Colonic mucosa (tissue), 4 donors: ENCODE data around the gene CLEC16A. TPM values are rescaled to one million over a fixed set of nuclear protein-coding genes. Genes with fewer than 3 reads are reported as not detected.

Experiments
- DNase-seq: peaks from one replicate; pipeline ENCODE4 v3.0.0-alpha.2; 2020
- H3K27ac ChIP-seq: fragments of 200-600 bp; one replicate; pipeline ENCODE4 v1.8.0; 2021
- H3K27me3 ChIP-seq: fragments of 200-600 bp; one replicate; pipeline ENCODE4 v1.8.0; 2021
- H3K36me3 ChIP-seq: fragments of 200-600 bp; one replicate; pipeline ENCODE4 v1.8.0; 2021
- H3K4me1 ChIP-seq: fragments of 200-600 bp; one replicate; pipeline ENCODE4 v1.8.0; 2021; ENCODE audit warnings: mild to moderate bottlenecking
- H3K4me3 ChIP-seq: fragments of 200-600 bp; one replicate; pipeline ENCODE4 v1.8.0; 2021
- H3K9ac ChIP-seq, 2 donors: one replicate each; pipeline ENCODE4 v1.7.0; 2013; ENCODE audit warnings: control low read depth in 2 of 2, low read depth in 2 of 2, low read length in 2 of 2
- H3K9me3 ChIP-seq: fragments of 200-600 bp; one replicate; pipeline ENCODE4 v1.8.0; 2021
- intact Hi-C: fragments of 100-400 bp; cut with DNase I; formaldehyde crosslinking; loops from one replicate; pipeline ENCODE4 v1.14.1; 2022
- total RNA-seq, 2 donors: library from RNA; stranded (reverse); fragmentation: NEBNext Ultra II Directional in 1 of 2; extraction: Animal tissue kit (Norgen Biotek cat#: 25700) in 1 of 2; gene quantifications; one replicate each; pipeline ENCODE4 v1.2.1, GENCODE V29; 2021
- TF ChIP-seq, protein P1 (sequence below): fragments of 200-600 bp; IDR thresholded peaks from one replicate; pipeline ENCODE4 v1.8.0; 2022; ENCODE audit warnings: antibody characterized with exemption, mild to moderate bottlenecking
- donor health status: healthy.
- donor health status: DM: no; HTN: no; CAD: no.
- donor health status: DM: no; HTN: no; CAD: no.

The CLEC16A gene
- total RNA-seq, 2 donors from 2014 or later = 24.9 to 29.6 TPM

DNA sequence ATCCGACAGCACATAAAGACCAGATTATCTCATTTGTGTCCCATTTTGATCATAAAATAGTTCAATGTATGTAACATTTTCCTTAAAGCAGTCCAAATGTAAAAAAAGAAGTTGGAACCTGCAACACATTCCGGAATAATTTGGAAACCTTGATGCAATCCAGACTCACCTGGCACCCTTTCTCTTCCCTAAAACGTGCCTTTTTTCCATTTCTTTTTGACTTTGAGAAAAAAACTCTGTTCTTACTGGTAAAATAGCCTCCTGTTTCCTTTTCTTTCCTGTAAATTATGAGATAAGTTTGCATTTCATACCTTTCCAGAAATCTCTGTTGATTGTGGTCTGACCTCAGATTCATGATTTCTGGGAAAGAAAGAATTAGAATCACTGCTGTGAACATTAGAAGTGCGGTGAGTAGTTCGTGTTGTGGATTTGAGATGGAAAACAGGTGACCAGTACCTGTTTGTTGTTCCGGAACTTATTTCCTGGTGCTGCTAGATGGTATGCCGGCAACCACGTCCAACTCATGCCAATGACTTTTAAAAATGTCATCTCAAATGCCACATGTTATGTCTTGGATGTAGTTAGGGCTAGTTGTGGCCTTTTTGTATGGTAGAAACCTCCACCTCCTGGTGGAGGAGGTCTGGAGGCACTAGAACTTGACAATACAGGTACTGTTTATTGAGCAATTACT is 203.5 kb downstream of the CLEC16A start:
- Histone ChIP-seq H3K27ac (no peak overlapping the region), H3K27me3 (no peaks in the 10 kb centered on the region), H3K4me3 (no peak overlapping the region), H3K4me1 (no peaks in the 10 kb centered on the region), H3K36me3 (no peaks in the 10 kb centered on the region), H3K9ac (no peak overlapping the region), H3K9me3 (no peaks in the 10 kb centered on the region)
- intact Hi-C loops = no loop called here
- TF ChIP-seq, protein P1, sequence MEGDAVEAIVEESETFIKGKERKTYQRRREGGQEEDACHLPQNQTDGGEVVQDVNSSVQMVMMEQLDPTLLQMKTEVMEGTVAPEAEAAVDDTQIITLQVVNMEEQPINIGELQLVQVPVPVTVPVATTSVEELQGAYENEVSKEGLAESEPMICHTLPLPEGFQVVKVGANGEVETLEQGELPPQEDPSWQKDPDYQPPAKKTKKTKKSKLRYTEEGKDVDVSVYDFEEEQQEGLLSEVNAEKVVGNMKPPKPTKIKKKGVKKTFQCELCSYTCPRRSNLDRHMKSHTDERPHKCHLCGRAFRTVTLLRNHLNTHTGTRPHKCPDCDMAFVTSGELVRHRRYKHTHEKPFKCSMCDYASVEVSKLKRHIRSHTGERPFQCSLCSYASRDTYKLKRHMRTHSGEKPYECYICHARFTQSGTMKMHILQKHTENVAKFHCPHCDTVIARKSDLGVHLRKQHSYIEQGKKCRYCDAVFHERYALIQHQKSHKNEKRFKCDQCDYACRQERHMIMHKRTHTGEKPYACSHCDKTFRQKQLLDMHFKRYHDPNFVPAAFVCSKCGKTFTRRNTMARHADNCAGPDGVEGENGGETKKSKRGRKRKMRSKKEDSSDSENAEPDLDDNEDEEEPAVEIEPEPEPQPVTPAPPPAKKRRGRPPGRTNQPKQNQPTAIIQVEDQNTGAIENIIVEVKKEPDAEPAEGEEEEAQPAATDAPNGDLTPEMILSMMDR = no peak
- no peak for DNase-seq

DNA sequence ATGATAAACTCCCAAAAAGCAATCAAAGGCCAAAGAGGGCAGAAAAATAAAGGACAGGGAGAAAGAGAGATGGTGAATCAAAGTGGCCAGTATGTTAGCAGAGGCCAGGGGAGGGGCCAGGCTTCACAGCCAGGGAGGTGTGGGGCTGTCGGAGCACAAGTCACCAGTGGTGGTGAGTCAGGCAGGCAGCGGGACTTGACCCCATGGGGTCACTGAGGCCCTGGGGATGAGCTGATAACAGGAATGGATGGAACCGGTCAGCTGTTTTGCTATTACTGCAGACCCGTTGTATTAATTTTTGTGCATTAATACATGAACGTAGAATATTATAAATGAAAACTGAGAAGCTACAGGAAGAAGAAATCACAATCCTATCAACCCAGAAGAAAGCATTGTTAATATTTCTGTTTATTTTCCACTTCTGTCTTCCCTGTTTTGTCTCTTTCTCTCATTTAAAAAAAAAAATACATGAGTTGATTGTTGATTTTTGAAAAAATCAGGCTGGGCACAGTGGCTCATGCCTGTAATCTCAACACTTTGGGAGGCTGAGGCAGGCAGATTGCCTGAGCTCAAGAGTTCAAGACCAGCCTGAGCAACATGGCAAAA is 204.8 kb downstream of the CLEC16A start:
- Histone ChIP-seq H3K4me3 (no peak overlapping the region), H3K4me1 (no peaks in the 10 kb centered on the region), H3K27me3 (no peaks in the 10 kb centered on the region), H3K9me3 (no peaks in the 10 kb centered on the region), H3K27ac (no peak overlapping the region), H3K36me3 (no peaks in the 10 kb centered on the region), H3K9ac (no peak overlapping the region)
- intact Hi-C loops = no loop called here
- TF ChIP-seq, protein P1 = no peak
- DNase-seq = no peak

DNA sequence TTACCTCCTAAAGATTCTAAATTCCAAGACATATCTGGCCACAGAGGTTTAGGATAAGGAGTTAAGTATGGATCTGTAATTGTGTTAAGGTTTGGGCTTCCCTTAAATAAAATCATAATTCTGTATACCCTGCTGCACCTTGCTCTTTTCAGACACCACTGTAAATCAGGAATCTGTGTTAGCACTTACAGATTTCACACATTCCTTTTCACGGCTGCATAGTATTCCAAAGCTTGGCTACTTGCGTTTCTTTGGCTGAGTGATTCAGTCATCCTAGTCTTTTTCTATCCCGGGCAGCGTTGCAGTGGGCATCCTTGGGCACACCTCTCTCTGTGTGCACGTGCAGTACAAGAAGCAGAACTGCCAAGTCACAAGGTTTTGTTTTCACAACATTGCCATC is 205.8 kb downstream of the CLEC16A start:
- Histone ChIP-seq H3K9me3 (no peaks in the 10 kb centered on the region), H3K36me3 (no peaks in the 10 kb centered on the region), H3K27me3 (no peaks in the 10 kb centered on the region), H3K27ac (no peak overlapping the region), H3K4me1 (no peaks in the 10 kb centered on the region), H3K4me3 (no peak overlapping the region), H3K9ac (no peak overlapping the region)
- TF ChIP-seq, protein P1 = no peak
- no peak for DNase-seq
- intact Hi-C loops = no loop called here

DNA sequence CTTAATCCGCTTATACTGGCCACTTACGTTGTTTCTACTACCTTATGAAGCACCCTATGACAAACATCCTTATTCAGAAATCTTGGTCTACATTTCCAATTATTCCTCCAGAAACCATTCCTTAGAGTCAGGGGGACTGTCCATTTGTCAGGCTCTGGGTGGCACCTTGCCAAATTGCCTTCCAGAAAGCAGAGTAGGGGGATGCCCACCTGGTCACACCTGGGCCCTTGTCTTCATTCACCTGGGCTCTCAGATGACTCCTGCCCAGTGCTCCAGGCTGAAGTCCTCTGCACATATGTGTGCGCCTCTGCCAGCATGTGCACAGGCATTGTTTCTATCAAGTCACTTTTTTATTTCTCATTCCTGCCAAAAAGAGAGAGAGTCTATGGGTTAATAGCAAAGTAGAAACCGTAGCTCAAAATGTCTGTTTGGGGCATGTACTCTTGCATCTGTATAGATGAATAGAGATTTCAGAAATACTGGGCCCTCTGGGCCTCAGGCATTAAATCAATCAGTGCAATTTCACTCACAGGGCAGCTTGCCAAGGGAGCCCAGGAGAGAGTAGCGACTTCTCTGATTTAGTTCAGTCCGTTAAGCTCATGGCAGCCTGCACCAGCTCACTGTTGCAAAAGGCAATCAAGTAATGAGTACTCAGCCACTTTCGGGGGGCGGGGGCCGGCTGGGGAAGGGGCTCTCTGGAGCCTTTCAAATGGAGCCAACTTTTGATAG is 207.0 kb downstream of the CLEC16A start:
- DNase-seq = no peak
- H3K36me3 ChIP-seq = no peaks in the 10 kb centered on the region
- H3K9ac ChIP-seq = no peak overlapping the region
- intact Hi-C loops = no loop called here
- H3K9me3 ChIP-seq = no peaks in the 10 kb centered on the region
- H3K27ac ChIP-seq = no peak overlapping the region
- TF ChIP-seq, protein P1 = no peak
- H3K4me1 ChIP-seq = no peaks in the 10 kb centered on the region
- H3K27me3 ChIP-seq = no peaks in the 10 kb centered on the region
- no peak overlapping the region for H3K4me3 ChIP-seq

DNA sequence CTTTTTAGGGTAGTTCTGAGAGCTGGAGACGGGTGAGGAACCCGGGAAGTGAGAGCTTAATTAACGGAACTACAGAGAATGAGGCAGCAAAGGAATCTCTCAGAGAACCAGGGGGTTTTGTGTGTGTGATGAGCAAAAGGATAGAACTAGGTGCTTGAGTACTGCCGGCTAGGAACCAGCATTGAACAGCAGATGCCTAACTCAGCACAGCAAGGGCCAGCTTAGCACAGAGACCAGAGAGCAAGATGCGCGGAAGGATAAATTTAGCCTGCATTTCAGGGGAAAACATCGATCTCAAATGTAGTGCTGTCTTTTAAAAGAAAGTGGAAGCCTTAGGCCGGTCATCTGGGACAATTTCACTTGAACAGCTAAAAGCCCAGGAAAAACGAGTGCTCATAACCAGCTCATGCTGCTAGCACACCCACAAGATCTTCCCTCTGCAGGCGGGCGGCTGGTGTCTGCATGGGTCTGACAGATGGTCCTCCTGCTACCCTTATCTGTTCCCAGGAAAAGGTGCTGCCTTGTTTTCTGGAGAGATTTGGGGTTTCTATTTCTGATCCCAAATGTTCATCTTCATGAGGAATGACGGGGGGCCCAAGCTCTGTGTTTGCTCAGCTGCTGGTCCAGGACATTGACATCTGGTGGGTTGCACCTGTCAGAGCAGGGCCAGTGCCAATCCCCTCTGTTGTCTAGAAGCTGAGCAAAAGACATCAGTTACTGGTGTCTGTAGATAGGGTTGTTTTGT is 207.7 kb downstream of the CLEC16A start:
- no peak overlapping the region for H3K9ac ChIP-seq
- no peak overlapping the region for H3K4me3 ChIP-seq
- H3K9me3 ChIP-seq = no peaks in the 10 kb centered on the region
- intact Hi-C loops = no loop called here
- H3K27me3 ChIP-seq = no peaks in the 10 kb centered on the region
- DNase-seq = no peak
- no peaks in the 10 kb centered on the region for H3K4me1 ChIP-seq
- H3K27ac ChIP-seq = no peak overlapping the region
- TF ChIP-seq, protein P1 = no peak
- H3K36me3 ChIP-seq = no peaks in the 10 kb centered on the region
